Prostate gland (tissue), 2 donors: ENCODE measurements around the gene KDM4B. TPM values are rescaled to one million over a fixed set of nuclear protein-coding genes. Genes with fewer than 3 reads are reported as not detected.
"Not testable (repeated sequence)": the region's sequence is repeated elsewhere in the genome, so short reads cannot be mapped to it uniquely, and the experiment has no call there.

Experiments used
- DNase-seq: peaks from one replicate; pipeline ENCODE4 v3.0.0-alpha.2; 2019; ENCODE audit warnings: low spot score
- H3K27ac ChIP-seq, 2 donors: fragments of 200-600 bp; sonication (generic); 2 replicates each; pipeline ENCODE4 v1.5.1; 2017 to 2019
- H3K27me3 ChIP-seq: fragments of 200-600 bp; sonication (generic); replicated peaks from 2 replicates; pipeline ENCODE4 v1.5.1; 2019; ENCODE audit not compliant: insufficient read depth
- H3K36me3 ChIP-seq, 2 donors: fragments of 200-600 bp; sonication (generic); 1 replicate in 1 of 2; 2 replicates in 1 of 2; pipeline versions ENCODE4 v1.5.1 to v1.8.1; 2017 to 2019
- H3K4me1 ChIP-seq: fragments of 200-600 bp; sonication (generic); replicated peaks from 2 replicates; pipeline ENCODE4 v1.5.1; 2019
- H3K4me3 ChIP-seq, 2 donors: fragments of 200-600 bp; sonication (generic); 2 replicates each; pipeline ENCODE4 v1.5.1; 2017 to 2019
- H3K9me3 ChIP-seq: fragments of 200-600 bp; sonication (generic); 2 replicates; pipeline ENCODE4 v1.5.1; 2017
- POLR2A ChIP-seq: fragments of 450-650 bp; IDR thresholded peaks from one replicate; pipeline ENCODE4 v1.6.1; 2016; ENCODE audit warnings: antibody characterized with exemption, mild to moderate bottlenecking
- POLR2AphosphoS5 ChIP-seq: sonication (generic); formaldehyde crosslinking; IDR thresholded peaks from one replicate; pipeline ENCODE4 v1.6.1; 2017; ENCODE audit warnings: antibody characterized with exemption
- WGBS: methylation state at CpG from one replicate; pipeline ENCODE4 v1.1.5; 2018; 5-methylcytosine and 5-hydroxymethylcytosine counted together
- intact Hi-C: fragments of 100-400 bp; cut with DNase I; formaldehyde crosslinking; loops from one replicate; pipeline ENCODE4 v1.14.2; 2022
- microRNA-seq: library from miRNA; unstranded; fragments of <30 nt; microRNA quantifications from one replicate; pipeline ENCODE4, GENCODE V29; 2016
- small RNA-seq, 2 donors: library from RNA; depleted of rRNA; stranded (forward); fragments of <200 nt; gene quantifications; one replicate each; pipeline ENCODE3, GENCODE V24; 2016
- total RNA-seq, 2 donors: library from RNA; depleted of rRNA; stranded (reverse); fragments of >200 nt; gene quantifications; one replicate each; pipeline ENCODE4 v1.1.0, GENCODE V29; 2016
- TF ChIP-seq, protein P1 (sequence below), 4 experiments: fragments of 200-600 bp in 2 of 4; fragments of 450-650 bp in 2 of 4; sonication (generic) in 2 of 4; IDR thresholded peaks; 1 replicate in 3 of 4; 2 replicates in 1 of 4; pipeline ENCODE4 v1.5.1; 2016 to 2019; ENCODE audit warnings: antibody characterized with exemption in 4 of 4, mild to moderate bottlenecking in 2 of 4, moderate library complexity in 2 of 4

Gene KDM4B
- total RNA-seq, 2 donors from 2014 or later = 74.6 to 136 TPM

DNA sequence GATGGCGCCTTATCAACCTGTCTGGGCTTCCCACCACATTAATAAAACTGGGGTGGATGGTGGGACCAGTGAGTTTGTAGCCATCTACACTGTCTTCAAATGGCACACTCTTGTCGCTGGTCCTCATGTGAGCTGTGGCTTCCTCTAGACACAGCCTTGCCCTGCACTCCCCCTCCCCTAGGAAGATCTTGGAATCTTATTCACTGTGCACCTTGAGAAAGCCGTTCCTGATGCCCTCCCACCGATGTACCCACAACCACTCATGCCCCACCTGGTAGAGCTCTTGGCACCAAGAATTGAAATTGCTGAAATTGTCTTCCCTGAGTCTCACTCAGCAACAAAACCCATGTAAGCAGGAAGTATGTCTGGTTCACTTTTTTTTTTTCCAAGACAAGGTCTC lies 225.7 kb downstream of the KDM4B start:
- Histone ChIP-seq H3K27me3 (no peaks in the 10 kb centered on the region), H3K27ac (no peak overlapping the region), H3K4me3 (no peak overlapping the region), H3K36me3 (no peaks in the 10 kb centered on the region), H3K4me1 (no peaks in the 10 kb centered on the region), H3K9me3 (no peaks in the 10 kb centered on the region)
- WGBS = 95% methylated on average over 4 of the region's 4 CpGs
- TF ChIP-seq POLR2AphosphoS5 (no peak), POLR2A (no peak)
- TF ChIP-seq, protein P1, sequence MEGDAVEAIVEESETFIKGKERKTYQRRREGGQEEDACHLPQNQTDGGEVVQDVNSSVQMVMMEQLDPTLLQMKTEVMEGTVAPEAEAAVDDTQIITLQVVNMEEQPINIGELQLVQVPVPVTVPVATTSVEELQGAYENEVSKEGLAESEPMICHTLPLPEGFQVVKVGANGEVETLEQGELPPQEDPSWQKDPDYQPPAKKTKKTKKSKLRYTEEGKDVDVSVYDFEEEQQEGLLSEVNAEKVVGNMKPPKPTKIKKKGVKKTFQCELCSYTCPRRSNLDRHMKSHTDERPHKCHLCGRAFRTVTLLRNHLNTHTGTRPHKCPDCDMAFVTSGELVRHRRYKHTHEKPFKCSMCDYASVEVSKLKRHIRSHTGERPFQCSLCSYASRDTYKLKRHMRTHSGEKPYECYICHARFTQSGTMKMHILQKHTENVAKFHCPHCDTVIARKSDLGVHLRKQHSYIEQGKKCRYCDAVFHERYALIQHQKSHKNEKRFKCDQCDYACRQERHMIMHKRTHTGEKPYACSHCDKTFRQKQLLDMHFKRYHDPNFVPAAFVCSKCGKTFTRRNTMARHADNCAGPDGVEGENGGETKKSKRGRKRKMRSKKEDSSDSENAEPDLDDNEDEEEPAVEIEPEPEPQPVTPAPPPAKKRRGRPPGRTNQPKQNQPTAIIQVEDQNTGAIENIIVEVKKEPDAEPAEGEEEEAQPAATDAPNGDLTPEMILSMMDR (IDR thresholded peaks at IDR 0.05) = no peak
- no peak for DNase-seq
- intact Hi-C loops = no loop called here

DNA sequence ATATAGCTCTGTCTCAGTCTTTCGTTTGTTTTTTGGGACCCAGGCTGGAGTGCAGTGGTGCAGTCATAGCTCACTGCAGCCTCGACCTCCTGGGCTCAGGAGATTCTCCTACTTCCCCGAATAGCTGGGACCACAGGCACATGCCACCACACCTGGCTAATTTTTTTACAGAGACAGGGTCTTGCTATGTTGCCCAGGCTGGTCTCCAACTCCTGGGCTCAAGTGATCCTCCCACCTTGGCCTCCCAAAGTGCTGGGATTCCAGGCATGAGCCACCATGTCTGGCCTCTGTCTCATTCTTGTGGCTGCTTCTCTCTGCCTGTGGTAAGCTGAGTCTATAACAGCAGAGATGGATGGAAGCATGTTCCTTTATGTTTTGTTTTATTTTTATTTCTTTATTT lies 226.7 kb downstream of the KDM4B start:
- H3K27ac ChIP-seq, H3K9me3 ChIP-seq, H3K4me3 ChIP-seq, H3K36me3 ChIP-seq, intact Hi-C loops, H3K27me3 ChIP-seq, DNase-seq, H3K4me1 ChIP-seq: not testable (repeated sequence)
- WGBS = 90% methylated on average over 3 of the region's 3 CpGs

DNA sequence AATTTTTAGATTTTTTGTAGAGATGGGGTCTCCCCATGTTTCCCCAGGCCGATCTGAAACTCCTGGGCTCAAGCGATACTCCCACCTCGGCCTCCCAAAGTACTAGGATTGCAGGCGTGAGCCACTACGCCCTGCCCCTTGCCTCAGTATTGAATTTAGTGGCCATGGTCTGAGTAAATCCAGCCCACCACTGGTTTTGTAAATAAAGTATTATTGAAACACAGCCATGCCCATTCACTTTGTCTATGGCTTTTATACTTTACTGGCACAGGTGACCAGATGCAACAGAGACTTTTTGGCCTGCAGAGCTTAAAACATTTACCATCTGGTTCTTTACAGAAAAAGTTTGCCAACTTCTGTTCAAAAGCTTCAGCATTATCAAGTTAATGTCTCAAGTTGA lies 227.9 kb downstream of the KDM4B start:
- H3K9me3 ChIP-seq = no peaks in the 10 kb centered on the region
- TF ChIP-seq, protein P1 (IDR thresholded peaks at IDR 0.05) = no peak
- no peak for TF ChIP-seq POLR2A
- TF ChIP-seq POLR2AphosphoS5 = no peak
- 98% methylated on average over 5 of the region's 5 CpGs for WGBS

GRCh38 chr19:5200844-5201243 lies 231.9 kb downstream of the KDM4B start:
- 94% methylated on average over 4 of the region's 4 CpGs for WGBS
- no peak for DNase-seq
- intact Hi-C loops = no loop called here
- H3K9me3 ChIP-seq = no peaks in the 10 kb centered on the region
- no peaks in the 10 kb centered on the region for H3K4me1 ChIP-seq
- no peaks in the 10 kb centered on the region for H3K36me3 ChIP-seq
- no peak overlapping the region for H3K4me3 ChIP-seq
- no peak for TF ChIP-seq POLR2AphosphoS5
- H3K27ac ChIP-seq = no peak overlapping the region
- no peaks in the 10 kb centered on the region for H3K27me3 ChIP-seq

More for the DNA sequence above, 227.9 kb downstream of the KDM4B start:
- H3K27me3 ChIP-seq = no peaks in the 10 kb centered on the region
- intact Hi-C loops = no loop called here
- no peak overlapping the region for H3K27ac ChIP-seq
- DNase-seq = no peak
- H3K36me3 ChIP-seq = no peaks in the 10 kb centered on the region
- no peaks in the 10 kb centered on the region for H3K4me1 ChIP-seq
- no peak overlapping the region for H3K4me3 ChIP-seq

DNA sequence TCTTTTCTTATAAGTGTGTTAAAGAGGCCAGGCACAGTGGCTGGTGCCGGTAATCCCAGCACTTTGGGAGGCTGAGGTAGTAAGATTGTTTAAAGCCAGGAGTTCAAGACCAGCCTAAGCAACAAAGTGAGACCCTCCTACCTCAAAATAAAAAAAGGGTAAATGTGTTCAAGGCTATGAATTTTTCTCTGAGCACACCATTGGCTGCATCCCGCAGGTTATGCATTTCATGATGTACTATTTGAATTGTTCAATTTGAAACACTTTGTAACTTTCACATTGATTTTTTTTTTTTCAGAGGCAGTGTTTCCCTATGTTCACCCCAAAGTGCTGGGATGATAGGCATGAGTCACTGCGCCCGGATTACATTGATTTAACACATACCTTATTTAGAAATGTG lies 233.6 kb downstream of the KDM4B start:
- no peak overlapping the region for H3K27ac ChIP-seq
- intact Hi-C loops = no loop called here
- H3K9me3 ChIP-seq = no peaks in the 10 kb centered on the region
- TF ChIP-seq POLR2A = no peak
- TF ChIP-seq, protein P1 (IDR thresholded peaks at IDR 0.05) = no peak
- H3K4me3 ChIP-seq = no peak overlapping the region
- no peaks in the 10 kb centered on the region for H3K36me3 ChIP-seq
- no peaks in the 10 kb centered on the region for H3K4me1 ChIP-seq
- H3K27me3 ChIP-seq = no peaks in the 10 kb centered on the region
- 100% methylated on average over 4 of the region's 4 CpGs for WGBS
- DNase-seq = no peak

Small RNA genes lying within 50 kb of the gene (microRNA-seq; reads per million reads assigned to microRNA genes)
- not detected for gene MIR4747

Small RNA genes lying within 50 kb of the gene (small RNA-seq; reads per million reads assigned to genes)
- 0 reads per million in 2 donors for gene MIR4747

Other genes starting within 250 kb of the KDM4B start
- gene DPP9, start 245.3 kb upstream of the KDM4B start, total RNA-seq = 100 to 1,000 TPM in 1 of 2 donors, 10 to 100 TPM in 1; 53.5 to 116 TPM
- 10 to 100 TPM; 20.7 to 30.4 TPM for gene FEM1A, start 177.4 kb upstream of the KDM4B start, total RNA-seq
- 1 to 10 TPM; 8.3 to 9.1 TPM for gene TICAM1, start 137.4 kb upstream of the KDM4B start, total RNA-seq
- 10 to 100 TPM; 61.3 to 76.5 TPM for gene PLIN3, start 101.4 kb upstream of the KDM4B start, total RNA-seq
- gene ARRDC5, start 66.2 kb upstream of the KDM4B start, total RNA-seq = 1 to 10 TPM in 1 of 2 donors, not detected in 1; 1.2 TPM
- gene UHRF1, start 59.6 kb upstream of the KDM4B start, total RNA-seq = 1 to 10 TPM; 3.8 to 5.3 TPM